ENCODE results near the gene ELF2. TPM values are rescaled to one million over a fixed set of nuclear protein-coding genes. Genes with fewer than 3 reads are reported as not detected.
"Not testable (repeated sequence)": the region's sequence is repeated elsewhere in the genome, so short reads cannot be mapped to it uniquely, and the experiment has no call there.

Gene ELF2
- total and polyA plus RNA-seq, 5 donors: 15.6 to 44.0 (median 42.7) TPM

GRCh38 chr4:139038874-139039443, 138.1 kb downstream of the ELF2 start:
- no peak overlapping the region for H3K4me3 ChIP-seq (ENCODE audit: low read length)
- H3K27me3 ChIP-seq (ENCODE audit: control insufficient read depth, insufficient read depth): no peaks in the 10 kb centered on the region
- H3K4me1 ChIP-seq (ENCODE audit: control insufficient read depth, insufficient read depth, low read length): peaks cover 4% of the 10 kb centered on the region
- ATAC-seq (no peak), DNase-seq (no peak)
- H3K27ac ChIP-seq (ENCODE audit: low read length): no peak overlapping the region
- 86% methylated on average over 1 of the region's 1 CpG for WGBS
- no peaks in the 10 kb centered on the region for H3K9me3 ChIP-seq (ENCODE audit: control insufficient read depth, low read length)
- intact Hi-C loops (cut with DNase I): loop anchor here in 2 of 4 donors (5.0 to 10.0 kb wide), 3 partner anchors 46 to 258 kb away; no protein-coding TSS in a partner anchor

- no peaks in the 10 kb centered on the region for H3K27me3 ChIP-seq (ENCODE audit: control insufficient read depth, insufficient read depth)
- H3K4me1 ChIP-seq (ENCODE audit: control insufficient read depth, insufficient read depth, low read length): peaks cover 4% of the 10 kb centered on the region
- intact Hi-C loops (cut with DNase I): loop anchor here in 2 of 4 donors (5.0 to 10.0 kb wide), 3 partner anchors 48 to 260 kb away; no protein-coding TSS in a partner anchor
- WGBS: 63% methylated on average over 2 of the region's 2 CpGs
- no peak for DNase-seq
- H3K27ac ChIP-seq (ENCODE audit: low read length): no peak overlapping the region
- no peak overlapping the region for H3K4me3 ChIP-seq (ENCODE audit: low read length)
- no peak for ATAC-seq
- no peaks in the 10 kb centered on the region for H3K9me3 ChIP-seq (ENCODE audit: control insufficient read depth, low read length)
Observed at GRCh38 chr4:139036885-139037284, 140.1 kb downstream of the ELF2 start.

- Histone ChIP-seq H3K4me1 (ENCODE audit: control insufficient read depth, insufficient read depth, low read length) (peaks cover 4% of the 10 kb centered on the region), H3K4me3 (ENCODE audit: low read length) (no peak overlapping the region), H3K9me3 (ENCODE audit: control insufficient read depth, low read length) (no peaks in the 10 kb centered on the region), H3K27me3 (ENCODE audit: control insufficient read depth, insufficient read depth) (no peaks in the 10 kb centered on the region), H3K27ac (ENCODE audit: low read length) (no peak overlapping the region)
- intact Hi-C loops (cut with DNase I): loop anchor here in 2 of 4 donors (5.0 to 10.0 kb wide), 3 partner anchors 49 to 262 kb away; no protein-coding TSS in a partner anchor
- WGBS: 52% methylated on average over 5 of the region's 5 CpGs
- ATAC-seq (peak; percentile 22 to 32), DNase-seq (no peak)
Observed at GRCh38 chr4:139035650-139036049, 141.4 kb downstream of the ELF2 start.

GRCh38 chr4:139030614-139031235, 146.3 kb downstream of the ELF2 start:
- no peak overlapping the region for H3K27ac ChIP-seq (ENCODE audit: low read length)
- WGBS: 42% methylated on average over 14 of the region's 14 CpGs
- DNase-seq: peak in 2 of 3 donors; percentile 43 to 53
- no peaks in the 10 kb centered on the region for H3K27me3 ChIP-seq (ENCODE audit: control insufficient read depth, insufficient read depth)
- peaks cover 3% of the 10 kb centered on the region for H3K4me1 ChIP-seq (ENCODE audit: control insufficient read depth, insufficient read depth, low read length)
- intact Hi-C loops (cut with DNase I): loop anchor here in 2 of 4 donors (5.0 to 10.0 kb wide), 3 partner anchors 52 to 264 kb away; no protein-coding TSS in a partner anchor
- ATAC-seq: peak; percentile 44 to 55
- H3K4me3 ChIP-seq (ENCODE audit: low read length): no peak overlapping the region
- no peaks in the 10 kb centered on the region for H3K9me3 ChIP-seq (ENCODE audit: control insufficient read depth, low read length)

GRCh38 chr4:139029866-139030363, 147.1 kb downstream of the ELF2 start:
- not testable (repeated sequence) for H3K9me3 ChIP-seq (ENCODE audit: control insufficient read depth, low read length); DNase-seq; H3K4me3 ChIP-seq (ENCODE audit: low read length); H3K27ac ChIP-seq (ENCODE audit: low read length); ATAC-seq; H3K4me1 ChIP-seq (ENCODE audit: control insufficient read depth, insufficient read depth, low read length); H3K27me3 ChIP-seq (ENCODE audit: control insufficient read depth, insufficient read depth)
- WGBS: 81% methylated on average over 6 of the region's 6 CpGs
- intact Hi-C loops (cut with DNase I): loop anchor here in 2 of 4 donors (5.0 to 10.0 kb wide), 3 partner anchors 52 to 265 kb away; no protein-coding TSS in a partner anchor

- peak overlapping the region; percentile 90 for H3K27ac ChIP-seq (ENCODE audit: low read length)
- no peaks in the 10 kb centered on the region for H3K9me3 ChIP-seq (ENCODE audit: control insufficient read depth, low read length)
- intact Hi-C loops (cut with DNase I): no loop called here
- no peaks in the 10 kb centered on the region for H3K27me3 ChIP-seq (ENCODE audit: control insufficient read depth, insufficient read depth)
- ATAC-seq: peak; percentile 84 to 88
- no peak overlapping the region for H3K4me3 ChIP-seq (ENCODE audit: low read length)
- 55% methylated on average over 11 of the region's 11 CpGs for WGBS
- no peaks in the 10 kb centered on the region for H3K4me1 ChIP-seq (ENCODE audit: control insufficient read depth, insufficient read depth, low read length)
- DNase-seq: peak; percentile 64 to 78 (median 73)
Observed at GRCh38 chr4:139028191-139028661, 148.8 kb downstream of the ELF2 start.

GRCh38 chr4:139027776-139028175, 149.2 kb downstream of the ELF2 start:
- Histone ChIP-seq H3K9me3 (ENCODE audit: control insufficient read depth, low read length) (no peaks in the 10 kb centered on the region), H3K27me3 (ENCODE audit: control insufficient read depth, insufficient read depth) (no peaks in the 10 kb centered on the region), H3K4me1 (ENCODE audit: control insufficient read depth, insufficient read depth, low read length) (no peaks in the 10 kb centered on the region), H3K27ac (ENCODE audit: low read length) (peak overlapping the region; percentile 40), H3K4me3 (ENCODE audit: low read length) (no peak overlapping the region)
- intact Hi-C loops (cut with DNase I): no loop called here
- ATAC-seq: peak; percentile 26 to 45
- DNase-seq: no peak
- 70% methylated on average over 5 of the region's 5 CpGs for WGBS

- intact Hi-C loops (cut with DNase I): no loop called here
- no peak for DNase-seq
- Histone ChIP-seq H3K27me3 (ENCODE audit: control insufficient read depth, insufficient read depth) (no peaks in the 10 kb centered on the region), H3K27ac (ENCODE audit: low read length) (no peak overlapping the region), H3K4me1 (ENCODE audit: control insufficient read depth, insufficient read depth, low read length) (no peaks in the 10 kb centered on the region), H3K4me3 (ENCODE audit: low read length) (no peak overlapping the region), H3K9me3 (ENCODE audit: control insufficient read depth, low read length) (no peaks in the 10 kb centered on the region)
- 97% methylated on average over 1 of the region's 1 CpG for WGBS
- no peak for ATAC-seq
Observed at GRCh38 chr4:139025841-139026240, 151.2 kb downstream of the ELF2 start.

- WGBS: 94% methylated on average over 9 of the region's 9 CpGs
- DNase-seq (no peak), ATAC-seq (no peak)
- no peaks in the 10 kb centered on the region for H3K27me3 ChIP-seq (ENCODE audit: control insufficient read depth, insufficient read depth)
- H3K9me3 ChIP-seq (ENCODE audit: control insufficient read depth, low read length): no peaks in the 10 kb centered on the region
- no peak overlapping the region for H3K4me3 ChIP-seq (ENCODE audit: low read length)
- no peak overlapping the region for H3K27ac ChIP-seq (ENCODE audit: low read length)
- H3K4me1 ChIP-seq (ENCODE audit: control insufficient read depth, insufficient read depth, low read length): no peaks in the 10 kb centered on the region
- intact Hi-C loops (cut with DNase I): no loop called here
Observed at GRCh38 chr4:139024686-139025085, 152.3 kb downstream of the ELF2 start.

GRCh38 chr4:139022835-139023234, 154.2 kb downstream of the ELF2 start:
- Histone ChIP-seq H3K27me3 (ENCODE audit: control insufficient read depth, insufficient read depth) (no peaks in the 10 kb centered on the region), H3K9me3 (ENCODE audit: control insufficient read depth, low read length) (no peaks in the 10 kb centered on the region), H3K4me1 (ENCODE audit: control insufficient read depth, insufficient read depth, low read length) (no peaks in the 10 kb centered on the region), H3K4me3 (ENCODE audit: low read length) (no peak overlapping the region), H3K27ac (ENCODE audit: low read length) (no peak overlapping the region)
- 94% methylated on average over 5 of the region's 5 CpGs for WGBS
- intact Hi-C loops (cut with DNase I): no loop called here
- no peak for DNase-seq
- no peak for ATAC-seq

- H3K27me3 ChIP-seq (ENCODE audit: control insufficient read depth, insufficient read depth); H3K27ac ChIP-seq (ENCODE audit: low read length); ATAC-seq; intact Hi-C loops (cut with DNase I); DNase-seq; H3K4me3 ChIP-seq (ENCODE audit: low read length); H3K9me3 ChIP-seq (ENCODE audit: control insufficient read depth, low read length); H3K4me1 ChIP-seq (ENCODE audit: control insufficient read depth, insufficient read depth, low read length): not testable (repeated sequence)
- WGBS: 95% methylated on average over 12 of the region's 12 CpGs
Observed at GRCh38 chr4:139021071-139021470, 155.9 kb downstream of the ELF2 start.
